DOHH2 (cell line): ENCODE measurements around the gene HTRA1.

Source experiments
- H3F3A ChIP-seq: fragments of 200-600 bp; sonication (generic), shearing (Covaris generic); 2 replicates; pipeline ENCODE4 v1.6.0; 2016; ENCODE audit warnings: antibody characterized with exemption, mild to moderate bottlenecking; ENCODE audit not compliant: control insufficient read depth, insufficient read depth
- H3K27ac ChIP-seq: fragments of 200-600 bp; sonication (generic); 2 replicates; pipeline ENCODE4 v1.5.1; 2014; ENCODE audit warnings: low read depth, mild to moderate bottlenecking, low read length, moderate library complexity
- H3K27me3 ChIP-seq: fragments of 200-600 bp; sonication (generic); 2 replicates; pipeline ENCODE4 v1.6.1; 2014; ENCODE audit warnings: mild to moderate bottlenecking, low read length, mixed read lengths; ENCODE audit not compliant: control insufficient read depth
- H3K36me3 ChIP-seq: fragments of 200-600 bp; sonication (generic); 2 replicates; pipeline ENCODE4 v1.6.1; 2014; ENCODE audit warnings: mild to moderate bottlenecking, low read length, moderate library complexity, mixed read lengths; ENCODE audit not compliant: control insufficient read depth
- H3K4me1 ChIP-seq: fragments of 200-600 bp; sonication (generic); 2 replicates; pipeline ENCODE4 v1.6.1; 2014; ENCODE audit warnings: mild to moderate bottlenecking, low read length, mixed read lengths; ENCODE audit not compliant: control insufficient read depth
- H3K4me2 ChIP-seq: fragments of 200-600 bp; sonication (generic); 2 replicates; pipeline ENCODE4 v1.6.0; 2014; ENCODE audit warnings: mild to moderate bottlenecking, low read length, moderate library complexity
- H3K4me3 ChIP-seq: fragments of 200-600 bp; sonication (generic); 2 replicates; pipeline ENCODE4 v1.5.1; 2014; ENCODE audit warnings: mild to moderate bottlenecking, low read length, mixed read lengths
- H3K79me2 ChIP-seq: fragments of 200-600 bp; sonication (generic); 2 replicates; pipeline ENCODE4 v1.6.1; 2014; ENCODE audit warnings: mild to moderate bottlenecking, low read length, mixed read lengths; ENCODE audit not compliant: control insufficient read depth
- H3K9me2 ChIP-seq: fragments of 200-600 bp; sonication (generic); replicated peaks from 2 replicates; pipeline ENCODE4 v1.6.1; 2014; ENCODE audit warnings: mild to moderate bottlenecking, low read length, mixed read lengths; ENCODE audit not compliant: control insufficient read depth
- H3K9me3 ChIP-seq: fragments of 200-600 bp; sonication (generic); 2 replicates; pipeline ENCODE4 v1.6.1; 2014; ENCODE audit warnings: antibody characterized with exemption, low read length, mixed read lengths; ENCODE audit not compliant: control insufficient read depth, insufficient read depth
- H4K20me1 ChIP-seq: fragments of 200-600 bp; sonication (generic); 2 replicates; pipeline ENCODE4 v1.6.0; 2014; ENCODE audit warnings: low read depth, mild to moderate bottlenecking, antibody characterized with exemption, low read length, moderate library complexity; ENCODE audit not compliant: control insufficient read depth, insufficient read depth
- EZH2phosphoT487 ChIP-seq: fragments of 200-600 bp; sonication (generic); IDR thresholded peaks from 2 replicates; pipeline ENCODE4 v1.6.1; 2017; ENCODE audit warnings: borderline replicate concordance, mild to moderate bottlenecking, antibody characterized with exemption, low read length, moderate library complexity, mixed read lengths
- TF ChIP-seq, protein P1 (sequence below): fragments of 200-600 bp; sonication (generic); IDR thresholded peaks from one replicate; pipeline ENCODE4 v1.5.1; 2014; ENCODE audit warnings: antibody characterized with exemption, mild to moderate bottlenecking, low read depth, low read length; ENCODE audit not compliant: poor library complexity, severe bottlenecking

Gene HTRA1

DNA sequence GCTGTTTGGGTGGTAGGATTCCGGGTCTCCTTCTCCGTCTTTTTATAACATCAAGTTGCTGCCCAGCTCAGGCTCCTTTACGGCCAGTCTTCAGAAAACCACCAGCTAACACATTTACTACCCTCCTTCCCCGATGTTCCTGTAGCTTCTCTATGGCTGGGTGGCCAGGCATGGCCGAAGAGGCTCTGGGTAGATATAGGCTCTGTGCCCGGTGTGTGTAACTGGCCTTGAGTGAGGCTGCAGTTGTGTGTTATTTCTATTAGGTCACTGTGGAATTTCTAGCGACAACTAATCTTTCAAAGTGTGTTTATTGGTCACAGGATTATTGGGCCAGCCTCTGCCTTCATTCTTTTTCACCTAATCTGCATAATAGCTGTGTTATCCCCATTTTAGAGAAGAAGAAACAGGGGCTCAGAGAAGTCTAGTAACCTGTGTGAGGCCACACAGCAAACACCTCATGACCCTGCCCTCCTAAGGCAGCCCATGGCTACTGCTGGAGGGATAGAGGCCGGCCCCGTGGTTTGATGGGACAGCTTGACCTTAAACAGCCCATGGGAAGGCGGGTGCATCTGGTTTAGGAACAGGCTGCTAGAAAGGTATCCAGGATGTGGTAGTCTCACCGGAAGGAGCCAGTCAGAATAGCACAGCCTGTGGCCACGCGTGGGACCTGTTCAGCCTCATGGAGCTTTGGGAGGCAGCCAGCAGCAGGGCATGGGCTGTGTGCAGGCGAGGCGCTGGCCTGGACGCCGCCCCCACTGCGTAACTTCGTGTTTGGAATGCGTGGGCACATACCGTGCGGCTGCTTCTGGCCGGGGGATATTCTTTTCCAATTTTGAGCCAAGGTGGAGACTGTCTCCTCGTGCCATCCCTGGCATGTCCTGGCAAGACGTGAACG lies 29.7 kb downstream of the HTRA1 start:
- Histone ChIP-seq H3K27me3 (no peaks in the 10 kb centered on the region), H3K27ac (no peak overlapping the region), H3K36me3 (no peaks in the 10 kb centered on the region), H3K4me1 (no peaks in the 10 kb centered on the region), H3F3A (no peaks in the 10 kb centered on the region), H3K4me3 (no peak overlapping the region), H3K9me3 (no peaks in the 10 kb centered on the region), H4K20me1 (no peaks in the 10 kb centered on the region), H3K9me2 (no peaks in the 10 kb centered on the region), H3K4me2 (no peak overlapping the region), H3K79me2 (no peaks in the 10 kb centered on the region)
- TF ChIP-seq, protein P1, sequence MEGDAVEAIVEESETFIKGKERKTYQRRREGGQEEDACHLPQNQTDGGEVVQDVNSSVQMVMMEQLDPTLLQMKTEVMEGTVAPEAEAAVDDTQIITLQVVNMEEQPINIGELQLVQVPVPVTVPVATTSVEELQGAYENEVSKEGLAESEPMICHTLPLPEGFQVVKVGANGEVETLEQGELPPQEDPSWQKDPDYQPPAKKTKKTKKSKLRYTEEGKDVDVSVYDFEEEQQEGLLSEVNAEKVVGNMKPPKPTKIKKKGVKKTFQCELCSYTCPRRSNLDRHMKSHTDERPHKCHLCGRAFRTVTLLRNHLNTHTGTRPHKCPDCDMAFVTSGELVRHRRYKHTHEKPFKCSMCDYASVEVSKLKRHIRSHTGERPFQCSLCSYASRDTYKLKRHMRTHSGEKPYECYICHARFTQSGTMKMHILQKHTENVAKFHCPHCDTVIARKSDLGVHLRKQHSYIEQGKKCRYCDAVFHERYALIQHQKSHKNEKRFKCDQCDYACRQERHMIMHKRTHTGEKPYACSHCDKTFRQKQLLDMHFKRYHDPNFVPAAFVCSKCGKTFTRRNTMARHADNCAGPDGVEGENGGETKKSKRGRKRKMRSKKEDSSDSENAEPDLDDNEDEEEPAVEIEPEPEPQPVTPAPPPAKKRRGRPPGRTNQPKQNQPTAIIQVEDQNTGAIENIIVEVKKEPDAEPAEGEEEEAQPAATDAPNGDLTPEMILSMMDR = no peak
- TF ChIP-seq EZH2phosphoT487 = no peak

DNA sequence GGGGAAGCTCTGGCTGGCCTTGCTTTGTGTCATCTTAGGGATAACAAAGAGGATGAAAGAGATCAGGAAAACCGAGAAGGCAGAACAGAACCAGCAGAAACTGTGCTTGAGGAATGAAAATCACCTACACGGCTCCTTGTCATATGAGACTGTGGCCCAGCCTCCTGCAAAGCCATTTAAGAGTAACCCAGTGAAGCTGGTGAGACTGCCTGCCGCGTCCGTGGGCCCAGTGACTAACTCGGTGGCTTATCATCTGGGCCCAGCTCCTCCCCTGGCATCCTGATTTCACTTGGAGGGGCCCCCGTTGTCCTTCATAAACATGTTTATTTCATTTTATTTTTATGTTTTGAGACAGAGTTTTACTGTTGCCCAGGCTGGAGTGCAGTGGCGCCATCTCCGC lies 30.7 kb downstream of the HTRA1 start:
- no peaks in the 10 kb centered on the region for H3K27me3 ChIP-seq
- no peaks in the 10 kb centered on the region for H4K20me1 ChIP-seq
- H3K4me2 ChIP-seq = no peak overlapping the region
- H3K9me3 ChIP-seq = no peaks in the 10 kb centered on the region
- no peaks in the 10 kb centered on the region for H3K4me1 ChIP-seq
- H3K36me3 ChIP-seq = no peaks in the 10 kb centered on the region
- H3K79me2 ChIP-seq = no peaks in the 10 kb centered on the region
- H3K27ac ChIP-seq = no peak overlapping the region
- no peaks in the 10 kb centered on the region for H3F3A ChIP-seq
- TF ChIP-seq EZH2phosphoT487 = no peak
- TF ChIP-seq, protein P1 = no peak
- no peaks in the 10 kb centered on the region for H3K9me2 ChIP-seq
- no peak overlapping the region for H3K4me3 ChIP-seq

DNA sequence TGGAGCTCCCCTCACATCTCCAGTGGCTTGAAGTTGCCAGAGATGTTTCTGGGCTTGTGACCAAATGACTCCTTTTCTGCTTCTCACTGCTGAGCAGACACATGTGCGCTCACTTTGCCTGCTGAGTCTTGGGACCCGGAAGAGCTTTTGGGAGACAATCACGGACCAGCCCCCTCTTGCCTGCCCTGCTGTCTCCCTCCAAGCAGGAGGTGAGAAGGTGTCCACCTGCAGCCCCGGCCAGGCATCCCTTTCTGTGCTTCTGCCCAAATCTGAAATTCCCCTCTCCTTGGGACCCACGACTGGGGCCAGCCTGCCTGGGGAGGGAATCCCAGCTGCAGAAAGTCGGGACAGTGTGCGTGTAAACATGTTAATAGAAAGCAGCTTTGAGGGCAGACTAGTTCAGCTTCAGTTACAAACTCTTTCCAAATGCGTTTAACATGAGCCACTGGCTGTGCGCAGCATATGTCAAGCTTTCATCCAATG lies 31.7 kb downstream of the HTRA1 start:
- no peak overlapping the region for H3K4me2 ChIP-seq
- H3K27ac ChIP-seq = no peak overlapping the region
- H3K36me3 ChIP-seq = no peaks in the 10 kb centered on the region
- no peaks in the 10 kb centered on the region for H3K79me2 ChIP-seq
- TF ChIP-seq, protein P1 = no peak
- no peak for TF ChIP-seq EZH2phosphoT487
- no peaks in the 10 kb centered on the region for H3K27me3 ChIP-seq
- H3K9me3 ChIP-seq = no peaks in the 10 kb centered on the region
- no peaks in the 10 kb centered on the region for H3K9me2 ChIP-seq
- H3F3A ChIP-seq = no peaks in the 10 kb centered on the region
- H3K4me3 ChIP-seq = no peak overlapping the region
- H3K4me1 ChIP-seq = no peaks in the 10 kb centered on the region
- no peaks in the 10 kb centered on the region for H4K20me1 ChIP-seq
